Measurements from ENCODE around the gene MMP15. TPM values are rescaled to one million over a fixed set of nuclear protein-coding genes. Genes with fewer than 3 reads are reported as not detected.

MMP15 gene
- total RNA-seq, 1 donor from 2014 or later, result 2.9 TPM

DNA sequence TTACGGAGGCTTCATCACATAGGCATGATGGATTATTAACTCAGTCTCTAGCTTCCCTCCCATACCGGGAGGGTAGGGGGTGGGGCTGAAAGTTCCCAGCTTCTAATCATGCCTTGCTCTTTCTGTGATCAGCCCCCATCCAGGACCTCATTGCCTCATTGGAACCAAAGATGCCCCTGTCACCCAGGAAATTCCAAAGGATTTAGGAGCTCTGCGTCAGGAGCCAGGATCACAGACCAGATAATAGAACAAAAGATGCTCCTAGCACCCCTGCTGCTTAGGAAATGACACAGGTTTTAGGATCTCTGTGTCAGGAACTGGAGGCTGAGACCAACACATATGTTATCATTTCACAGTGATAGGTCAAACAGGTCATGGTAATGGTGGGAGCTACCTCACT is 14.7 kb upstream of the MMP15 start:
- intact Hi-C loops (cut with DNase I), result no loop called here
- Histone ChIP-seq H3K27ac (no peak overlapping the region), H3K4me1 (no peaks in the 10 kb centered on the region), H3K36me3 (peaks cover 0 to 27% of the 10 kb centered on the region in 2 donors), H3K4me3 (no peak overlapping the region), H3K9me3 (no peaks in the 10 kb centered on the region), H3K27me3 (no peaks in the 10 kb centered on the region)
- no peak for DNase-seq (ENCODE audit: extremely low spot score in 2 of 2)
- TF ChIP-seq POLR2A (IDR thresholded peaks at IDR 0.05) (no peak), POLR2AphosphoS5 (IDR thresholded peaks at IDR 0.05; ENCODE audit: insufficient read depth in 1 of 2, low read depth in 1 of 2) (no peak)
- TF ChIP-seq, protein P1, sequence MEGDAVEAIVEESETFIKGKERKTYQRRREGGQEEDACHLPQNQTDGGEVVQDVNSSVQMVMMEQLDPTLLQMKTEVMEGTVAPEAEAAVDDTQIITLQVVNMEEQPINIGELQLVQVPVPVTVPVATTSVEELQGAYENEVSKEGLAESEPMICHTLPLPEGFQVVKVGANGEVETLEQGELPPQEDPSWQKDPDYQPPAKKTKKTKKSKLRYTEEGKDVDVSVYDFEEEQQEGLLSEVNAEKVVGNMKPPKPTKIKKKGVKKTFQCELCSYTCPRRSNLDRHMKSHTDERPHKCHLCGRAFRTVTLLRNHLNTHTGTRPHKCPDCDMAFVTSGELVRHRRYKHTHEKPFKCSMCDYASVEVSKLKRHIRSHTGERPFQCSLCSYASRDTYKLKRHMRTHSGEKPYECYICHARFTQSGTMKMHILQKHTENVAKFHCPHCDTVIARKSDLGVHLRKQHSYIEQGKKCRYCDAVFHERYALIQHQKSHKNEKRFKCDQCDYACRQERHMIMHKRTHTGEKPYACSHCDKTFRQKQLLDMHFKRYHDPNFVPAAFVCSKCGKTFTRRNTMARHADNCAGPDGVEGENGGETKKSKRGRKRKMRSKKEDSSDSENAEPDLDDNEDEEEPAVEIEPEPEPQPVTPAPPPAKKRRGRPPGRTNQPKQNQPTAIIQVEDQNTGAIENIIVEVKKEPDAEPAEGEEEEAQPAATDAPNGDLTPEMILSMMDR (IDR thresholded peaks at IDR 0.05), result no peak

DNA sequence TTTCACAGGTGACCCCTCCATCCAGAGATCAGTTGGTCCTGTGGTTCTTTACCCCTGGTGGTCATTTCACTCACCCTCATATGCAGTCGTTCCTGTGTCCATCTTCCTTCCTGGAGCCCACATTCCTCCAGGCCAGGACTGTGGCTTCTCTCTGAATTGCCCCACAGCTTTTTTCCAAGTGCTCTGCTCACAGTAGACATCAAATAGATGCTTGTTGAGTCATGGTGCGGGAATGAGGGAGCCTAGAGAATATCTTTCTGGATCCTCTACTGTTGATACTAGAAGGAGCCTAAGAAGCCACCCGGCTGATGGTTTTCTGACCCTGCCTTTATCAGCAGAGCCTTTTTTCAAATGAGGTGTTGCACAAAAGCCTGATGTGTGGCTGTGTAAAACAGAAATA is 13.9 kb upstream of the MMP15 start:
- Histone ChIP-seq H3K27me3 (no peaks in the 10 kb centered on the region), H3K9me3 (no peaks in the 10 kb centered on the region), H3K27ac (no peak overlapping the region), H3K4me1 (no peaks in the 10 kb centered on the region), H3K36me3 (peaks cover 0 to 27% of the 10 kb centered on the region in 2 donors), H3K4me3 (no peak overlapping the region)
- TF ChIP-seq POLR2AphosphoS5 (IDR thresholded peaks at IDR 0.05; ENCODE audit: insufficient read depth in 1 of 2, low read depth in 1 of 2) (no peak), POLR2A (IDR thresholded peaks at IDR 0.05) (no peak)
- TF ChIP-seq, protein P1 (IDR thresholded peaks at IDR 0.05), result no peak
- DNase-seq (ENCODE audit: extremely low spot score in 2 of 2), result no peak
- intact Hi-C loops (cut with DNase I), result no loop called here

DNA sequence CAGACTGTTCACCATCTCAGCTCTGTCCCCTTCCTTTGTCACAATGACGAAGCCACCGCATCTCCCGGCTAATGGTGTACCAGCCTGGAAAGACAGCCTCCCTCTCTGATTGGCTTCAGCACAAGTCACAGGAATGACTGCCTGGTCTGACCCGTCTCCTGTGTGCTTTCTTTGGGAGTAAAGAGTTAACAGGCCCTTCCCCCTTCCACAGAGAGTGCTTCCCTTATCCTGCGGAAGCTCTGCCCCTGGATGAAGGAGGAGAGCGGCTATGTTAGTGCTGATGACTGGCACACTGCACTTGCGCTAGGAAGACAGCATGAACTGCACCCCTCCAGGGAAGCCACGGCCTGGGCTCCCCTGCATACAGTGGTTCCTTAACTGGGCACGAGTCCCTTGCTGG is 13.1 kb upstream of the MMP15 start:
- no peak overlapping the region for H3K27ac ChIP-seq

DNA sequence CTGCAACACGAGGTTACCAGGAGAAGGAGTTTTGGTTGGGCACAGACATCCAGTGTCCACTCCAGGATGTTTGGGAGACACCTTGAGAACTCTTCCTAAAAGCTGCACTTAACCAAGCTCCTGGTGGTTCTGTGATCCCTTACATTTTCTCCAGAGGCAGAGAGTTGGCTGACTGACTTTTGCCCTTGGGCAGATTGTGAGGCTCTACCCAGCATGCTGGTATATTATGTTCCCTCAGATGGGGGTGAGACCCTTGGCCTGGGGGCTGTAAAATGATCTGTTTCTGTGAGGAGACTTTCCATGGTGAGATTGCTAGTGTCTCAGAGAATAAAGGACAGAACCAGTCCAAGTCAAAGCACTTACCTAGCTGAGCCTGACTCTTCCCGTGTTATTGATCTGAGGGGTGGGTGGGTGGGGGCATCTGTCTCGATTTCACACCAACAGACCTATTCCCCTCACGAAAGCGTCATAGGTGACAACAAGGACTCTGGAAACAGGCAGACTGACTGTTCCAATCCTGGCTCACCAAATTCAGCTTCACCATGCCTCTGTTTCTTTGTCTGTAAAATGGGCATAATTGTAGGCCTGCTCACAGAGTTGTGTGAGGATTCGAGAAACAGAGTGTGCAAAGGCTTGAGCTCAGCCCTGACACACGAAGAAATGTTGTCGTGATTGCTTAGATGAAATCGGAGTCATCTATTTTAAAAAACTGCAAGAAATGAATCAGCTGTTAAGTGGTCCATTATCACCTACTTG is 12.2 kb upstream of the MMP15 start:
- intact Hi-C loops (cut with DNase I), result no loop called here
- DNase-seq (ENCODE audit: extremely low spot score in 2 of 2), result no peak
- Histone ChIP-seq H3K4me1 (no peaks in the 10 kb centered on the region), H3K9me3 (no peaks in the 10 kb centered on the region), H3K27ac (no peak overlapping the region), H3K4me3 (no peak overlapping the region), H3K27me3 (no peaks in the 10 kb centered on the region), H3K36me3 (peaks cover 0 to 40% of the 10 kb centered on the region in 2 donors)
- TF ChIP-seq, protein P1 (IDR thresholded peaks at IDR 0.05), result no peak
- TF ChIP-seq POLR2AphosphoS5 (IDR thresholded peaks at IDR 0.05; ENCODE audit: insufficient read depth in 1 of 2, low read depth in 1 of 2) (no peak), POLR2A (IDR thresholded peaks at IDR 0.05) (no peak)

More for the DNA sequence above, 13.1 kb upstream of the MMP15 start:
- Histone ChIP-seq H3K4me3 (no peak overlapping the region), H3K9me3 (no peaks in the 10 kb centered on the region), H3K36me3 (peaks cover 0 to 34% of the 10 kb centered on the region in 2 donors), H3K4me1 (no peaks in the 10 kb centered on the region), H3K27me3 (no peaks in the 10 kb centered on the region)
- intact Hi-C loops (cut with DNase I), result no loop called here
- no peak for DNase-seq (ENCODE audit: extremely low spot score in 2 of 2)
- TF ChIP-seq POLR2A (IDR thresholded peaks at IDR 0.05) (no peak), POLR2AphosphoS5 (IDR thresholded peaks at IDR 0.05; ENCODE audit: insufficient read depth in 1 of 2, low read depth in 1 of 2) (no peak)
- TF ChIP-seq, protein P1 (IDR thresholded peaks at IDR 0.05), result no peak

DNA sequence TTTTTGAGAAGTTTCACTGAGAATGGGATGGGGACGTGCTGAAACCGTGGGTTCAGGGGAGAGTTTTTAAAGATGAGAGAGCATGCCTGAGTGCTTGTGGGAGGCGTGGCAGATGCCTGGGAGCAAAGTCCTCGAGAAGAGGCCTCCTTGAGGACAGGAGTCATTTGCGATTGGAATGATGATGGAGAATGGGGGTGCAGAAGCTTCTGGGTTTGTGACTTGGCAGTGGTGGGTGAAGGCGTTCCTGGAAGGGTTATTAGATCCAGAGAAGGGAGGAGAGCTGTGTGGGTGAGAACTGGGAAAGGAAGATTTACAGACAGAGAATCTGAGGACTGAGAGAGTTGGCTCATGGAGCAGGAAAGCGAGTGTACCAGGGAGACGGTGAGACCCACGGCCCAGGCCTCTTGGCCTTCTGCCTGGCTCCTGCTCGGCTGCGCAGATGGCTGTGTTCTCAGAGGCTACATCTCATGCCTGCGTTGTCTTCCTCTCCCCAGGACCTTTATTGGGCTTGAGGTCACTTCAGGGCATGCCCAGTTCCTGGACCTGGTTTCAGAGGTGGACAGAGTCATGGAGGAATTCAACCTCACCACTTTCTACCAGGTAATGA is 8.6 kb upstream of the MMP15 start:
- intact Hi-C loops (cut with DNase I), result no loop called here
- Histone ChIP-seq H3K27me3 (no peaks in the 10 kb centered on the region), H3K27ac (no peak overlapping the region), H3K4me3 (no peak overlapping the region), H3K9me3 (no peaks in the 10 kb centered on the region), H3K36me3 (peaks cover 0 to 28% of the 10 kb centered on the region in 2 donors), H3K4me1 (peaks cover 2% of the 10 kb centered on the region)
- TF ChIP-seq POLR2A (IDR thresholded peaks at IDR 0.05) (no peak), POLR2AphosphoS5 (IDR thresholded peaks at IDR 0.05; ENCODE audit: insufficient read depth in 1 of 2, low read depth in 1 of 2) (no peak)
- TF ChIP-seq, protein P1 (IDR thresholded peaks at IDR 0.05), result no peak
- DNase-seq (ENCODE audit: extremely low spot score in 2 of 2), result no peak
